Measurements from ENCODE around the gene FAM174C.
"Not testable (repeated sequence)": the region's sequence is repeated elsewhere in the genome, so short reads cannot be mapped to it uniquely, and the experiment has no call there.

The FAM174C gene

GRCh38 chr19:1317274-1318003 lies 42.1 kb downstream of the FAM174C start:
- no peak overlapping the region for H3K4me3 ChIP-seq
- in situ Hi-C loops (cut with MboI; ENCODE audit: low sequenced_read_pairs) = no loop called here
- no peaks in the 10 kb centered on the region; the same call in 1 of the 2 replicates for H3K27me3 ChIP-seq (ENCODE audit: low read depth)
- H3K9me3 ChIP-seq = no peaks in the 10 kb centered on the region
- no peak for DNase-seq (ENCODE audit: low spot score in 2 of 2)
- no peaks in the 10 kb centered on the region for H3K36me3 ChIP-seq (replicated peaks)
- H3K4me1 ChIP-seq = peaks cover 3% of the 10 kb centered on the region; the same call in 1 of the 2 replicates

GRCh38 chr19:1318678-1319471 lies 43.5 kb downstream of the FAM174C start:
- no peaks in the 10 kb centered on the region for H3K9me3 ChIP-seq
- H3K4me1 ChIP-seq = peaks cover 3% of the 10 kb centered on the region; the same call in 1 of the 2 replicates
- no peaks in the 10 kb centered on the region; the same call in 1 of the 2 replicates for H3K27me3 ChIP-seq (ENCODE audit: low read depth)
- DNase-seq (ENCODE audit: low spot score in 2 of 2) = peak in 1 of 2 experiments; percentile 55
- no peaks in the 10 kb centered on the region for H3K36me3 ChIP-seq (replicated peaks)
- in situ Hi-C loops (cut with MboI; ENCODE audit: low sequenced_read_pairs) = no loop called here
- no peak overlapping the region for H3K4me3 ChIP-seq

GRCh38 chr19:1320282-1320650 lies 44.9 kb downstream of the FAM174C start:
- H3K36me3 ChIP-seq (replicated peaks); in situ Hi-C loops (cut with MboI; ENCODE audit: low sequenced_read_pairs); H3K9me3 ChIP-seq; DNase-seq (ENCODE audit: low spot score in 2 of 2); H3K27me3 ChIP-seq (ENCODE audit: low read depth); H3K4me3 ChIP-seq: not testable (repeated sequence)
- peaks cover 11% of the 10 kb centered on the region for H3K4me1 ChIP-seq

GRCh38 chr19:1321539-1321938 lies 46.2 kb downstream of the FAM174C start:
- peaks cover 10% of the 10 kb centered on the region for H3K4me1 ChIP-seq
- H3K27me3 ChIP-seq (ENCODE audit: low read depth) = no peaks in the 10 kb centered on the region; the same call in 1 of the 2 replicates
- in situ Hi-C loops (cut with MboI; ENCODE audit: low sequenced_read_pairs) = no loop called here
- H3K36me3 ChIP-seq (replicated peaks) = no peaks in the 10 kb centered on the region
- H3K4me3 ChIP-seq = no peak overlapping the region
- DNase-seq (ENCODE audit: low spot score in 2 of 2) = no peak
- H3K9me3 ChIP-seq = no peaks in the 10 kb centered on the region

GRCh38 chr19:1322198-1322981 lies 47.1 kb downstream of the FAM174C start:
- peaks cover 10% of the 10 kb centered on the region for H3K4me1 ChIP-seq
- no peak overlapping the region for H3K4me3 ChIP-seq
- no peaks in the 10 kb centered on the region; the same call in 1 of the 2 replicates for H3K27me3 ChIP-seq (ENCODE audit: low read depth)
- in situ Hi-C loops (cut with MboI; ENCODE audit: low sequenced_read_pairs) = no loop called here
- H3K36me3 ChIP-seq (replicated peaks) = no peaks in the 10 kb centered on the region
- no peaks in the 10 kb centered on the region for H3K9me3 ChIP-seq
- DNase-seq (ENCODE audit: low spot score in 2 of 2) = no peak

- in situ Hi-C loops (cut with MboI; ENCODE audit: low sequenced_read_pairs) = no loop called here
- H3K4me3 ChIP-seq = peak overlapping the region; percentile 19
- H3K4me1 ChIP-seq = peaks cover 10% of the 10 kb centered on the region
- H3K36me3 ChIP-seq (replicated peaks) = no peaks in the 10 kb centered on the region
- no peaks in the 10 kb centered on the region for H3K9me3 ChIP-seq
- DNase-seq (ENCODE audit: low spot score in 2 of 2) = no peak
- no peaks in the 10 kb centered on the region for H3K27me3 ChIP-seq (ENCODE audit: low read depth)
Observed at GRCh38 chr19:1324249-1324805, 49.0 kb downstream of the FAM174C start.

GRCh38 chr19:1324806-1325567 lies 49.7 kb downstream of the FAM174C start:
- Histone ChIP-seq H3K36me3 (replicated peaks) (no peaks in the 10 kb centered on the region), H3K4me1 (peaks cover 10% of the 10 kb centered on the region), H3K4me3 (peak overlapping the region; percentile 19), H3K27me3 (ENCODE audit: low read depth) (no peaks in the 10 kb centered on the region), H3K9me3 (no peaks in the 10 kb centered on the region)
- DNase-seq (ENCODE audit: low spot score in 2 of 2) = peak; percentile 69 to 83
- in situ Hi-C loops (cut with MboI; ENCODE audit: low sequenced_read_pairs) = no loop called here

- Histone ChIP-seq H3K27me3 (ENCODE audit: low read depth) (no peaks in the 10 kb centered on the region), H3K36me3 (replicated peaks) (no peaks in the 10 kb centered on the region), H3K9me3 (no peaks in the 10 kb centered on the region), H3K4me3 (peak overlapping the region; percentile 19; the same call in 1 of the 2 replicates), H3K4me1 (peaks cover 10% of the 10 kb centered on the region)
- no peak for DNase-seq (ENCODE audit: low spot score in 2 of 2)
- in situ Hi-C loops (cut with MboI; ENCODE audit: low sequenced_read_pairs) = no loop called here
Observed at GRCh38 chr19:1325568-1326294, 50.4 kb downstream of the FAM174C start.

- in situ Hi-C loops (cut with MboI; ENCODE audit: low sequenced_read_pairs) = no loop called here
- no peaks in the 10 kb centered on the region for H3K27me3 ChIP-seq (ENCODE audit: low read depth)
- peaks cover 10% of the 10 kb centered on the region for H3K4me1 ChIP-seq
- H3K9me3 ChIP-seq = no peaks in the 10 kb centered on the region
- H3K4me3 ChIP-seq = no peak overlapping the region
- no peak for DNase-seq (ENCODE audit: low spot score in 2 of 2)
- H3K36me3 ChIP-seq (replicated peaks) = no peaks in the 10 kb centered on the region
Observed at GRCh38 chr19:1327125-1327524, 51.8 kb downstream of the FAM174C start.
